Measurements from ENCODE around the gene NFATC4.

DNA sequence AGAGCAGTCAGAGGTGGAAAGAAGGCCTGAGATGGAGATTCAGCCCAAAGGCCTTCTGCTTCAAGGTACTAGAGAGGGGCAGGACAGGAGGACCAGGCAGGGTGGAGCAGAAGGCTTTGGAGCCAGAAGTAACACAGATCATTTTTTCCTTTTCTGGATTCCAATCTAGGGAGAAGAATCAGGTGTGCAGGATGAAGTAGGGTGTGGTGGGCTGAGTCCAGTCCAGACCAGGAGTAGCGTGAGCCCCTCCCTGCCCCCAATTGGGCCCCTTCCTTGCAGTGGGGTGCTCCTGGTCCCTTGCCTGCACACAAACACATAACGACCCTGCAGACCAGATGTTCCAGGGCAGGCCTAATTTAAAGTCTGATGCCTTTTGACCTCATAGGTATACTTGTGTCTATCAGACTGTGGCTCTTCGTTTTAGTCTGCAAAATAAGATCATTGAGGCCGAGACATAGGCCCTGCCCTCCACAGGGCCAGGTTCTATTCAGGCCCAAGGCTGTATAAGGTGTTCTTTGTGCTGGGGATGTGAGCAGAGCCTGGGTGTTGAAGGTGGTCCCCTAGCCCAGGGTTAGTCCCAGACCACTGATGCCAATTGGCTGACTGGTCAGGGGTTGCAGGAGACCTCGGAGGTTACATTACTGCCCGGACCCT, 29.8 kb downstream of the NFATC4 start:
- TF ChIP-seq EP300 (IDR thresholded peaks at IDR 0.05) (no peak), CTCF (IDR thresholded peaks at IDR 0.05) (no peak), POLR2A (IDR thresholded peaks at IDR 0.05) (no peak), POLR2AphosphoS5 (IDR thresholded peaks at IDR 0.05) (no peak)

All from upper lobe of left lung (tissue), 4 donors.